Lower lobe of right lung (tissue), 2 donors: ENCODE data around the gene CLDN7. TPM values are rescaled to one million over a fixed set of nuclear protein-coding genes. Genes with fewer than 3 reads are reported as not detected.

Experiments
- ATAC-seq, 2 donors: fragments of 200-7000 bp; cut with Tn5 transposase; one replicate each; pipeline ENCODE4 v1.9.1; 2020 to 2022; ENCODE audit warnings: mild to moderate bottlenecking in 2 of 2, moderate library complexity in 2 of 2
- DNase-seq: peaks from one replicate; pipeline ENCODE4 v3.0.0-alpha.2; 2020
- H3K27ac ChIP-seq: fragments of 200-600 bp; one replicate; pipeline ENCODE4 v1.8.0; 2022
- H3K27me3 ChIP-seq: fragments of 200-600 bp; one replicate; pipeline ENCODE4 v1.8.0; 2022; ENCODE audit warnings: low read depth
- H3K36me3 ChIP-seq: fragments of 200-600 bp; one replicate; pipeline ENCODE4 v1.8.0; 2022; ENCODE audit warnings: mild to moderate bottlenecking
- H3K4me1 ChIP-seq: fragments of 200-600 bp; one replicate; pipeline ENCODE4 v1.8.0; 2022
- H3K4me3 ChIP-seq: fragments of 200-600 bp; one replicate; pipeline ENCODE4 v1.8.0; 2022; ENCODE audit warnings: mild to moderate bottlenecking
- H3K9me3 ChIP-seq: fragments of 200-600 bp; one replicate; pipeline ENCODE4 v1.8.0; 2022
- intact Hi-C: fragments of 100-400 bp; cut with DNase I; formaldehyde crosslinking; loops from one replicate; pipeline ENCODE4 v1.11.0; 2022
- total RNA-seq: library from RNA; stranded (reverse); fragmentation: NEBNext Ultra II Directional; extraction: Animal tissue kit (Norgen Biotek cat#: 25700); gene quantifications from one replicate; pipeline ENCODE4 v1.2.1, GENCODE V29; 2021
- TF ChIP-seq, protein P1 (sequence below): fragments of 200-600 bp; IDR thresholded peaks from one replicate; pipeline ENCODE4 v1.8.0; 2022; ENCODE audit warnings: antibody characterized with exemption, mild to moderate bottlenecking
- donor health status: DM: no; HTN: yes; CAD: no; lungs with severe emphysema.

The CLDN7 gene
- total RNA-seq, 1 donor from 2014 or later: 98.7 TPM

DNA sequence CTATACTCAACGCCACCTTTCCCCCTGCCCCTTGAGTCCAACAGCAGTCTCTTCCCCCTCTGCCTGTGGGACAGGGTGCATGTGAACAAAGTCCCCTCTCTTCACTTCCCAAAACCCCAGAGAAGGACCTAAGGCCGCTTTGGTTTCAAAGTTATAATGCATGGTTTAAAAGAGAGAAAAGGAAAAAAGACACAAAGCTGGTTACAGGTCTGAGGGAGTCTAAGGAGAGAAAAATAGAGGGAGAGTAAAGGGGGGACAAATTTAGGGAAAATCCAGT is 18.9 kb downstream of the CLDN7 start:
- peaks cover 54% of the 10 kb centered on the region for H3K36me3 ChIP-seq
- peak overlapping the region; percentile 95 for H3K4me3 ChIP-seq
- ATAC-seq (no peak), DNase-seq (no peak)
- H3K9me3 ChIP-seq: no peaks in the 10 kb centered on the region
- intact Hi-C loops: no loop called here
- H3K27ac ChIP-seq: peak overlapping the region; percentile 96
- TF ChIP-seq, protein P1, sequence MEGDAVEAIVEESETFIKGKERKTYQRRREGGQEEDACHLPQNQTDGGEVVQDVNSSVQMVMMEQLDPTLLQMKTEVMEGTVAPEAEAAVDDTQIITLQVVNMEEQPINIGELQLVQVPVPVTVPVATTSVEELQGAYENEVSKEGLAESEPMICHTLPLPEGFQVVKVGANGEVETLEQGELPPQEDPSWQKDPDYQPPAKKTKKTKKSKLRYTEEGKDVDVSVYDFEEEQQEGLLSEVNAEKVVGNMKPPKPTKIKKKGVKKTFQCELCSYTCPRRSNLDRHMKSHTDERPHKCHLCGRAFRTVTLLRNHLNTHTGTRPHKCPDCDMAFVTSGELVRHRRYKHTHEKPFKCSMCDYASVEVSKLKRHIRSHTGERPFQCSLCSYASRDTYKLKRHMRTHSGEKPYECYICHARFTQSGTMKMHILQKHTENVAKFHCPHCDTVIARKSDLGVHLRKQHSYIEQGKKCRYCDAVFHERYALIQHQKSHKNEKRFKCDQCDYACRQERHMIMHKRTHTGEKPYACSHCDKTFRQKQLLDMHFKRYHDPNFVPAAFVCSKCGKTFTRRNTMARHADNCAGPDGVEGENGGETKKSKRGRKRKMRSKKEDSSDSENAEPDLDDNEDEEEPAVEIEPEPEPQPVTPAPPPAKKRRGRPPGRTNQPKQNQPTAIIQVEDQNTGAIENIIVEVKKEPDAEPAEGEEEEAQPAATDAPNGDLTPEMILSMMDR: no peak
- no peaks in the 10 kb centered on the region for H3K27me3 ChIP-seq
- H3K4me1 ChIP-seq: peaks cover 30% of the 10 kb centered on the region

DNA sequence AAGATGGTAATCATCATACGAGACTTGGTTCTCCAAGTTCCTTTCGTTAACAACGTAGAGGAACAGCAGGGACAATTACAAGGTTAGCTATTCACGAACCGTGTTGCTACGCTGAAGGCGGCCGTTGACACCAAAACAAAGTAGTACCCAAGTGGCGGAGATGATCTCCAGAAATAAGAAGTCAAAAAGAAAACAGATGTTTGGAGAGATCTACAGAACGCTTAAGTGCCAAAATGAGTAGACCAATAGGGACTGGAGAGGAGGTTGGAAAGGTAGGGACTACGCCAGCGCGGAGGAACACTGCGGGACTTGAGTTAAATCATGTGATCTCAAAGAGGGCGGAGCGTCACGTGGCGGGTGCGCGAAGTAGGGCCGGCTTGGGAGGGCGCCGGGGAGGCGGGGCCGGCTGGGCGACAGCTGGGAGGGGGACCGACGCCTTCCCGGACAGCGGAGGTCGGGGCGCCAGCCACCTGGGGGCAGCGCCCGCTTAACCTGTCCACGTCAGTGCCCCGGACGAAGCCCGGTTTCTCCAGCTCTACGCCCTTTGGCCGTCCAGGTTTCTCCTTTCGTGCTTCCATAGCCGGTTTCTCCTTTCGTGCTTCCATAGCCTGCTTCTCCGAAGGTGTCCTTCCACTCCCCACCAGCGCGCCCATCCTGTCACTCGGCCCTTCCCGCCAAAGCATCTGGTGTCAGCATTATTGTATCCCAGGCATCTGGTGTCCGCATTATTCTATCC is 19.4 kb downstream of the CLDN7 start:
- intact Hi-C loops: no loop called here
- Histone ChIP-seq H3K27me3 (no peaks in the 10 kb centered on the region), H3K9me3 (no peaks in the 10 kb centered on the region), H3K36me3 (peaks cover 54% of the 10 kb centered on the region), H3K4me1 (peaks cover 29% of the 10 kb centered on the region), H3K27ac (peak overlapping the region; percentile 96), H3K4me3 (peak overlapping the region; percentile 95)
- TF ChIP-seq, protein P1: peak; percentile 8
- DNase-seq: peak; percentile 97
- ATAC-seq: peak; percentile 77 to 80

DNA sequence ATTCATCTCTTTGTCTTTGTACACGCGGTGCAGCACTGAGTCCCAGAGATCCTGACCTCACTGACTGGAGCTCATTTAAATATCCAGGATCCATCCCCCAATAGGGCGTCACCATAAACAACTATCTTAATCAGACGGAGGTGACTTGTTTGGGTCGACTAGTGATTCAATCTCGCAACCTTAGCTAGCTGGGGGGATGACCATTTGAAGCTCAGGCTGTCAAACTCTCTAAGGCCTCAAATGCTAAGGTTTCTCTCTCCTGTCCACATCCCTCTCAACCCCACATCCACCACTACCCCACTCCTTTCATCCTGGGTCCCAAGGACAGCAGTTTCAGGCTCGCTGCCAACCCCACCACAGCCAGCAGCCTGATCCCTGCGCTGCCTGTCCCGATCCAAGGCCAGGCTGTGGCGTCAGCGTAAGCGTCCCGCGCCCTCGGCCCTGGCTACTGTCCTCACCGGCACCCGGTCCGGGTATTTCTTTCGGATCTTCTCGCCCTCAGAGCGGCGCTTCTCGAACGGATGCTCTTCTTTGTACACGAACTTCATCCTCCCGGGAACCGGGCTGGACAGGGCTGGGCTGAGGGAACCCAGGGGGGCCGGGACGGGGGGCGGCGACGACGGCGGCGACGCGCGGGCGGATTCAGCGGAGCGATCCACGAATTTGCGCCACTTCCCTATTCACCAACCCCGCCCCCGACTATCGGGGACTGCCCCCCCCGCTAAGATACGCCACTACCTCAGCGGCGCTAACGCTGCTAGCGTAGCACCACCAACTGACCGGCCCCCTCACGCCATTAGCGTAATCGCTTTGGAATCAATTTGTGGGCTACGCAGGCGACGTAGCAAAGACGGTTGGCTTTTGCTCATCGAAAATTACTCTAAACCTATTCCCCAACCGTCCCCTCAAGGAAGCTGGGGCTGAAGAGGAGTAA is 20.2 kb downstream of the CLDN7 start, which contains the start of gene GABARAP:
Gene GABARAP, minus strand, starts transcription at position 667 of the 934 bp plus-strand sequence. Its CDS starts 119 bp downstream, at position 548.
- Histone ChIP-seq H3K9me3 (no peaks in the 10 kb centered on the region), H3K4me3 (peak within 1 kb of the TSS; percentile 95), H3K27ac (peak within 1 kb of the TSS; percentile 96), H3K27me3 (no peaks in the 10 kb centered on the region), H3K36me3 (peaks cover 55% of the 10 kb centered on the region), H3K4me1 (peaks cover 35% of the 10 kb centered on the region)
- TF ChIP-seq, protein P1: no peak
- ATAC-seq: peak; percentile 71 to 86
- DNase-seq: peak; percentile 94
- intact Hi-C loops: no loop called here

DNA sequence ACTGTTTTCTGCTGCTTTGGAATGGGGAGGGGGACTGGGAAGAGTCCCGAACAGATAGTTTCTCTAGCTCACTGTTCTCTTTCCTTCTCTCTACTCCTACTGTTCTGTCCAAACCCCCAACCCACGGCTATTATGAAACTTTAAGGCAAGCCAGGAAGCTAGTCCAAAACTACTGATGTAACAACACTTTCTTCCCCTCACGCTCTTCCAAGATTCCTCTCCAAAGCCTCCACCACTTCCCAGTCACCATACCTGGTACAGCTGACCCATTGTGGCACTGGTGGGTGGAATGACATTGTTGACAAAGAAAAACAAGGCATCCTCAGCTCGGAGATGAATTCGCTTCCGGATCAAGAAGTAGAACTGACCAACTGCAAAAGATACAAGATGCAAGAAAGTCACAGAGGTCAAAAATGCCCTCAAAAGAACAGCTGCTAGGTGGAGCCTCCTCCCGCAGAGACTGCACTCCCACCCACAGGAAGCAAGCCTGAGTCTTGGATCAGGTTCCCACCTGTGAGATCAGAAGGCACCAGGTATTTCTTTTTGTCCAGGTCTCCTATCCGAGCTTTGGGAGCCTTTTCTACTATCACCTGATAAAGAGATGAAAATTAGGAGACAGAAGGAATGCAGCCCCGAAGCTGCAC is 21.1 kb downstream of the CLDN7 start:
- no peaks in the 10 kb centered on the region for H3K9me3 ChIP-seq
- DNase-seq (no peak), ATAC-seq (no peak)
- H3K27me3 ChIP-seq: no peaks in the 10 kb centered on the region
- peak overlapping the region; percentile 96 for H3K27ac ChIP-seq
- peak overlapping the region; percentile 95 for H3K4me3 ChIP-seq
- intact Hi-C loops: no loop called here
- peaks cover 55% of the 10 kb centered on the region for H3K36me3 ChIP-seq
- TF ChIP-seq, protein P1: no peak
- peaks cover 39% of the 10 kb centered on the region for H3K4me1 ChIP-seq

DNA sequence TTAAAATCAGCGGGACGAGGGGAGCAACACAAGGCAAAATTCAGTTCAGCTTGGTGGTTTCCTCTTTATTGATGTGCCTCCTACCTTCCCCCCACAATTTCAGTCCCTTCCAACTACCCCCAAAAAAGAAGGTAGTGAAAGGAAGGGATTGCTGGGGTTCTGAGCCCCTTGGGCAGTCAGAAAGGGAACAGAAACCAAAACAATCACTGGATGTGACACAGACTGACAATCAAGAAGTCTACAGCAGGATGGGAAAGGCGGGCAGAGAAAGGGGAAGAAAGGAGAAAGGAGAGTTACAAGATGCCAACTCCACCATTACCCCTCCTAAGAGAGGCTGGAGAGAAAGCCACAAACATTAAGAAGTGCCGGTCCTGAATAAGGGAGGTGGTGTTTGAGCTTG is 21.9 kb downstream of the CLDN7 start:
- Histone ChIP-seq H3K27me3 (no peaks in the 10 kb centered on the region), H3K9me3 (no peaks in the 10 kb centered on the region), H3K27ac (peak overlapping the region; percentile 96), H3K36me3 (peaks cover 55% of the 10 kb centered on the region), H3K4me1 (peaks cover 45% of the 10 kb centered on the region), H3K4me3 (peak overlapping the region; percentile 95)
- DNase-seq (no peak), ATAC-seq (no peak)
- TF ChIP-seq, protein P1: no peak
- intact Hi-C loops: no loop called here
